Ishikawa (cell line): ENCODE measurements around the gene PADI1.

ENCODE experiments used
- CREB1 ChIP-seq: IDR thresholded peaks from 2 replicates; pipeline ENCODE4 v1.6.1; 2012; ENCODE audit warnings: low read depth
- EGR1 ChIP-seq: IDR thresholded peaks from 2 replicates; pipeline ENCODE4 v1.6.1; 2012
- EP300 ChIP-seq: IDR thresholded peaks from 2 replicates; pipeline ENCODE4 v1.6.1; 2012; ENCODE audit warnings: borderline replicate concordance
- YY1 ChIP-seq: IDR thresholded peaks from 2 replicates; pipeline ENCODE4 v1.6.1; 2012; ENCODE audit warnings: low read depth
- TF ChIP-seq, protein P1 (sequence below): IDR thresholded peaks from 2 replicates; pipeline ENCODE4 v1.6.1; 2012

GRCh38 chr1:17281775-17282181 is 76.8 kb downstream of the PADI1 start:
- TF ChIP-seq EP300 (no peak), YY1 (no peak), CREB1 (no peak), EGR1 (no peak)
- TF ChIP-seq, protein P1, sequence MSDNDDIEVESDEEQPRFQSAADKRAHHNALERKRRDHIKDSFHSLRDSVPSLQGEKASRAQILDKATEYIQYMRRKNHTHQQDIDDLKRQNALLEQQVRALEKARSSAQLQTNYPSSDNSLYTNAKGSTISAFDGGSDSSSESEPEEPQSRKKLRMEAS = no peak
